GM18867 (cell line): ENCODE measurements around the gene RPS6KA2.

Experiments
- ATAC-seq: cut with Tn5 transposase; IDR thresholded peaks from one replicate; pipeline ENCODE4 v1.9.1; 2021; ENCODE audit warnings: mild to moderate bottlenecking, moderate library complexity; ENCODE audit not compliant: unreplicated experiment

RPS6KA2 gene

DNA sequence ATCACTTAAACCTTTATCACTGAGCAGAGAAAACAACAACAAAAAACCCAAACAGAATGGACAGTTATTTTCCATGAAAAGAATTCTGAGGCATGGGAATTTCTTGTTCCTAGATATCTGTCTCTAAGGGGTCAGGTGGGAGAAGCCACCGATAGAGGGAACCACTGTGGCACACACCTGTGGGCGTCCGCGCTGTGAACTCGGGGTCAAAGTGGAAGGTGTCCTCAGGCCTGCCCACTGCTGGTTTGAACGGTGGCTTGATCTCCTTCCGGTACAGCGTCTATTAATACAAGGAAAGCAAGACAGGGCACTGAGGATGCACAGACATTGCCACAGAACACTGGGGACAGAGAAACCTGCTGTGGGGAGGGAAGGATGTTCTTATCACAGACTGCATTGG, 167.8 kb downstream of the RPS6KA2 start:
- ATAC-seq: no peak

DNA sequence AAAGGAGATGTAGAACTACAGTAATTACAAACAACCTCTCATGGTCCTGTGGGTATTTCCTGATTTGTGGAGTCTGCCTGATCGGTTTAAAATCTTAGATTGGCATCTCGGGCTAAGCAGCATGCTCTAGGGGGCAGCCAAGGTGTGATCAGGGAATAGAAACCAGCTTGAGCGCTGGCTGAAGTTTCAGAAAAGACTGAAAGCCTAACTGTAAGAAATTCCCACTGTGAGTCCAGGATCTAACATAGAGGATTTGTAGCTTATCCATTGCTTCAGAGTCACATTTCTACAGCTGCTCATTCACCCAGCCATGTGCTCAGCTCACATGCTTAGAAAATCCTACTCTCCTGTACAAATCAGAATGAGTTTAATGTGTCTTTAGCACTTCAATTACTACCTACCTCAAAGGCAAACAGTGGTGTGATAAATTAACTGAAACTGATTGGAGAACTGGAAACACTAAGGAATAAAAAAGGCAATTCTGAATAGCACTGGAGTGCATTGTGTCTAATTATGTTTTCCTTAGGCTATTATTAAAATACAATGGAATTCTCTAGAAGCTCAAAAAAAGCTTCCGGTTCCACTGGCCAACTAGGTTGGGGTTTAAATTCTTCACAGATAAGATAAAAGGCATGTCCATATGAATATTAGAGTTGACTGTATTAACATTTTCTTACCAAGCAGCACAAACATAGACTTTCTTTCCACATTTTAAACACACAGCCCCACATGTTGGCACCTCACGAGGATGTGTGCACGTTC, 170.5 kb downstream of the RPS6KA2 start:
- ATAC-seq: no peak

DNA sequence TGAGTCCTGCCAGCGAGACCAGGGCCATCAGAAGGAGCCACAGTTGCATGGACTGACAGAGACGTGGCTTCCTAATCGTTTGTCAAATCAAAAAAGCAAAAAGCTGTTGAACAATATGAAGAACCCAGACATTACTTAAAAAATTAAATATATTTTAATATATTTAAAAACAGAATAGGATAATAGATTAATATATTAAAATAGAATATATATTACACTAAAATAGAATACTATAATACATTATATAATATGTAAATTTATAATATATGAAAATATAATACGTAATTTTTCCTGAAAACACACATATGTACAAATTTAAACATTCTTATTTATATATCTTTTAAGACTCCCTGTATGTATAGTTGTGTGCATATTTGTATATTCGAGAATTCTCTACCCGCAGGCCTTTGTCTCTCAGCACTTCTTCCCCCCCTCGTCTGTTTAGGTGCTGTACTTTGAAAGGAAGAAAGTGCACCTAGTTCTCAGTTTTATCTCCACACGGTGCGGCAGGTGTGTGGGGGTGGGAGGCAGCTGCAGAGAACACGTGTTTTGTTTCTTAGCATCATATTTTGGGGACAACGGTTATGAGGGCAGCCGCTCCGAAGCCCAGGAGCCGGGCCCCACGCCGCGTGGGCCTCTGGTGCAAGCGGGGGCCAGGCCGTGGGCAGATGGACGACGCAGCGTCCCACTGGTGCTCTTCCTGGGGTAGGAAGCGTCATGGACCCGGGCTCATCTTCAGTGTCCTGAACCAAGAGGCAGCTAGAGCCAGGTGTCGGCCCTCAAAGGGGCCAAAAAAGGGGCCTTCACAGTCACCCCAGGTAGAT, 172.1 kb downstream of the RPS6KA2 start:
- no peak for ATAC-seq

DNA sequence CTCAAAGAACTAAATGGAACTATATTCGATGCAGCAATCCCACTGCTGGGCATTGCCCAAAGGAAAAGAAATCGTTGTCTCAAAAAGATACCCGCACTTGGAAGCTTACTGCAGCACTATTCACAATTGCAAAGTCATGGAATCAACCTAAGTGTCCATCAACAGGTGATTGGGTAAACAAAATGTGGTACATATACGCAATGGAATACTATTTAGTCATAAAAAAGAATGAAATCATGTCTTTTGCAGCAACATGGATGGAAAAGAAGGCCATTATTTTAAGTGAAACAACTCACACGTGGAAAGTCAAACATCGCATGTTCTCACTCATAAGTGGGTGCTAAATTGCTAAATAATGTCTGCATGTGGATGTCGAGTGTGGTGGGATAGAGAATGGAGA, 173.4 kb downstream of the RPS6KA2 start:
- no peak for ATAC-seq

DNA sequence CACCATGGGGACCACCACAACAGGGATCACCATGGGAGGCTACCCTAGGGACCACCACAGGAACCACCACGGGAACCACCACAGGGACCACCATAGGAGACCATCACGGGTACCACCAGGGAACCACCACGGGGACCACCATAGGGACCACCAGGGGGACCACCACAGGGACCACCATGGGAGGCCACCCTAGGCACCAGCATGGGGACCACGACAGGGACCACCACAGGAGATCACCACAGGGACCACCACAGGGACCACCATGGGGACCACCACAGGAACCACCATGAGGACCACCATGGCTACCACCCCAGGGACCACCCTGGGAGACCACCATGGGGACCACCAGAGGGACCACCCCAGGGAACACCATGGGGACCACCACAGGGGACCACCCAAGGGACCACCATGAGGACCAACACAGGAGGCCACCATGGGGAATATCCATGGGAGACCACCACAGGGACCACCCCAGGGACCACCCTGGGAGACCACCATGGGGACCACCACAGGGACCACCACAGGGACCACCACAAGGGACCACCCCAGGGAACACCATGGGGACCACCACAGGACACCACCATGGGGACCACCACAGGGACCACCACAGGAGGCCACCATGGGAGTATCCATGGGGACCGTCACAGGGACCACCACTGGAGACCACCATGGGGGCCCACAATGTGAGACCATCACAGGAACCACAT, 176.7 kb downstream of the RPS6KA2 start:
- no peak for ATAC-seq

DNA sequence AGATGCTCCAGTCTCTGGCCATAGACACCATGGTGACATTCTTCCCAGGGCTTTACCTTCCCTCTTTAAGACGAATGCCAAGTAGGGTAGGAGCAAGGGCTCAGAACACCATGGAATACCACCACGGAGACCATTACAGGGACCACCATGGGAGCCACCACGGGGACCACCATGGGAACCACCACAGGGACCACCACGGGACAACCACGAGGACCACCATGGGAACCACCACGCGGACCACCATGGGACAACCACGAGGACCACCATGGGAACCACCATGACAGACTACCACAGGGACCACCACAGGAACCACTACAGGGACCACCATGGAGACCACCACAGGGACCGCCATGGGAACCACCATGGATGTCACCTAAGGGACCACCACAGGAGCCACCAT, 177.4 kb downstream of the RPS6KA2 start:
- no peak for ATAC-seq

DNA sequence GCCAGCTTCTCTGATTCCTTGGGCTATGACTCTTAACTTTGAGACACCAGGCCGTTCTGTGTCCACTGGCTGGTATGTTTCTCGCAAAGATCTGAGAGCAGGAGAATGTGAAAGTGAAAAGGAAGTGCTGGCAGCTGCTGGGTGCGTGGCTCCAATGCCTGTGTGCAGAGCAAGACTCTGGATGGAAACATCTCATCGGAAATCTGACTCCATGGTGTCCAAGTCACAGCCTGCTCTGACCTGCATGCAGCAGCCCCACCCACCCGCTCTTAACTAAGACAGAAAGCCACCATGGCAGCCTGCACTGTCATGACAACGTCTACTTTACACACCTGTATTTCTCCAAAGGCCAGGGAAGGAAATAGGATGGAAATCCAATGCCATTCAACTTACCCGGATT, 178.0 kb downstream of the RPS6KA2 start:
- no peak for ATAC-seq

DNA sequence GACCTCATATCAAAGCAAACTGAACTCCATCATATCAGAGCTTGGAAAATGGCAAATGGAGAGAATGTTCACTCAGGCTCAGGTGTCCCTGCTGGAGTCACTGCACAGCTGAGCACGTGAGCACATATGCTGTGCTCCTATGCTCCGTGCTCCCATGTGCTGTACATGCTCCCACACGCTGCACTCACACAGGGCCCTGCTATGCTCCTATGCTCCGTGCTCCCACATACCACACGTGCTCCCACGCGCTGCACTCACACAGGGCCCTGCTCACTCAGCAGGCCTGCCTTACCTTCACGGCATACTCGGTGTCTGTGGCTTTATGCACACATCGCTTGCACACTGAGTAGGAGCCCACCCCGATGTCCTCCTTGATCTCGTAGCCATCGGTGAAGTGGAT, 178.6 kb downstream of the RPS6KA2 start:
- no peak for ATAC-seq

DNA sequence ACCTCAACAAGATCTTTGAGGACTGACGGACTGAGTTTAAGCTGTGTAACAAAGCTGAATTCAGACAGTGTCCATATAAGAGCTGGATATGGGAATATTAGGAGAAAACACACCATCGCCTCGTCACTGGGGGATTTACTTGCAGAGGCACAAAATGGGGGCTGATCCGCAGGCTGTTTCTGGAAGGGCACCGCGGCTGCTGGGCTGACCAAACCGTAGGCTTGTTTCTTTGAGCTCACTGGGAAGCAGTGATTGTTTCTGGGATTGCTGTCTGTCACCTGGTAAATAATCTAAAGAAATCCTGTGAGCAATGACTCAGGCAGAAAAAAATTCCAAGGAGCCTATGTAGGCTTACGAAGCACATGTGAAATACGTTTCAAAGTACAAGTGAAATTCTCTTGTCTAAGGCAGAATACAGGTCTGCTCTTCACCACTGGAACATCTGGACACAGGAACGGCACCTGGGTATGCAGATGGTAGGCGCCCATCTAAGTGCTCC, 180.4 kb downstream of the RPS6KA2 start:
- ATAC-seq: no peak

DNA sequence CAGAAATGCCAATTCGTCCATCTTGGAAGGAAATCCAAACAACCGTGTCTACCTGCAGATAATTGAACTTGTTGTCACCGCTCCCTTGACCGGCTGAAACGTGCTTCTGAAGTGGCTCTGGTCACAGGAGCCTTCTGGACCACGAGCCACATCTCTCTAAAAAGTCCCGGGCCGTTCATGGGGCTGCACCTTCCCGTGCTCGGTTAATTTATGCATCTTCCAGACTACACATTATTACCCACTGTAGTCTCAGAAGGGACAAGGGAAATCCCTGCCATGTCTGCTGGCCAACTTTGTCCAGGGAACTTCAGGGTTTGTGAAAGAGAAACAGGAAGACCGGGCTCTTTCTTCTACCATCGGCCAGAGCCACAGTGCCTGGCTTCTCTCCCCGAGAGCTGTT, 180.9 kb downstream of the RPS6KA2 start:
- ATAC-seq: no peak

DNA sequence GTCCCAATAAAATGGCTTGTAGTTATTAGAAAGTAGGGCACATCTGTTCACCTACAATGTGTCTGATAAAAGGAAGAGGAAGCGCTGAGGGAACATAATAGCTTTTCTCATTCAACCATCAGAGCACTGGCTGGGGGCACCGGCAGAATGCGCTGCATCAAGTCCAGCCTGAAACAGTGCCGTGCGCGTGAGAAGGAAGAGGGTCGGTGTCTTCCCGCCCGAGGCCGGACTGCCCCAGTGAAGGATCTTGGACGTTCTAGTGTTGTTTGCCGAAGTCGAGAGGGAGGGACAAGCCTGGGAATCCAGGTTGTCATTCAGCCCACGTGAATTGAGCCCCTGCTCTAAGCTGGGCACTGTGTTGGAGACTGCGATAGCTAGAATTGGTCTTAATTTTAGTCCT, 182.6 kb downstream of the RPS6KA2 start:
- ATAC-seq: no peak

DNA sequence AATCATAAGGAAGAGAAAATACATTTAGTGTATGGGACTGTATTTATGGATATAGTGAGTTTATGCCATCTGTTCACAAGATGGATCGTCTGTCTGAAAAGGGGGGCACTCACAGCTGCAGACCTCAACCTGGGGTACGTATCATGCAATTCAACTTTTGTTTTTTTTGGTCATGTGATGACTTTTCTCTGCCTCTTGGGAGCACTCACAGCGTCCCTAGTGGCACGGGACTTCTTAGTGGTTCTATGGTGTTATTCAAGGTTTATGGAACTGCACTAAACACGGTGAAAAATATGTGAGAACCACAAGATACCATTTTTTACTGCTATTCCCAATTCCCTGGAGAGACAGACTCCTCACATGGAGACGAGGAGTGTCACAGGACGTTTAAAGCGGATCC, 183.9 kb downstream of the RPS6KA2 start:
- no peak for ATAC-seq

DNA sequence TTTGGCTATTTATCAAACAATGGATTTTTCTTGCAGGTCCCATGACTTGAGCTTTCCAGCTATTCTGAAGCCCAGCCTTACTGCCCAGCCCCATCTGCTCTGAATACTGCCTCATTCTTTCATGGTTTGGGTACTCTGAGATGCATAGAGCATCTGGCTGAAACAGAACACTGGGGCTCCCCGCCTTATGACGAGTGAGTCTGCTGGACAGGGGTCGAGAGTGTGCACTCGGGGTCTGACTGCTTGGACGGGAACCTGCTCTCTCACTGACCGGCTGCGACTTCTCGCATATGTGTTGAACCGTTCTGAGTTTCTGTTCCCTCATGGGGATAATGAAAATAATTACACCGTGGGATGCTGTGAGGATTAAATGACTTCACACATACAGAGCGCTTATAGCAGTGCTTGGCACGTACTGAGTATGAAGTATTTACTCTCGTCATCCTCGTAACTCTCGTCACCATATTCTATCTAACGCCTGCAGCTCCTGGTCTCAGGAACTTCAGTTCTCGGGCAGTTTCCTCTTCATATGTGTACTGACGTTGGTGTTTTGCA, 184.8 kb downstream of the RPS6KA2 start:
- ATAC-seq: no peak

DNA sequence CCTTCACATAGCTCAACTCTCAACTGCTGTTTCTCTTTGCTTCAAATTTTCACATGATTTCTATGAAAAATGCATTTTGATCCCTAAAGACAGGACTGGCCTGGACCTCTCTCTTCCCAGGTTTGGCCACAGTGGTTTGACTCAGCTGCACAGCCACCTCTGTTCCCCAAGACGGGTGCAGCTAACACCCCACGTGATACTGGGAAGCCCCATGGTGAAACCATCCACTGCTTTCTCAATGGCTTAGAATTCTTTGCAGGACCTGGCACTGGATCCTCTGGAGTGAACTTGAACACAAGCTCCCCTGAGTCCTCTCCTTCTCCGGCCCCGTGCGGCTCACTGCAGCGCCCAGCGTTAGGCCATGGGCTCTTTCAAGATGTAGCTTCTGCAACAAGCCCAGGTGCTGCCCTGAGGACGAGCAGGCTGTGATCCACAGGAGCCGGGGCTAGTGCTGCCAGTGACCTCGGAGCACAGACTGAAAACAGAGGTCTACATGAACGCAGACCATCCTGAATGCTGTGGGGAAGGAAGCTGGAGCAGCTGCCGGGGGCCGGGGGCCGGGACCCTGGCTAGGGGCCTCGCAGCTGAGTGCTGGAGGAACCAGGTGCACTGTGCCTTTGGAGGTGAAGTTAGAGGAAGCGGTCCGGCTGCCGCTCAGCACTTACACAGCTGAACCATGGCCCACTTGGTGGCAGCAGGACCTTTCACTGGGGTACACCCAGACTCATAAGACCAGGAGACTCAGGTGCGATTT, 185.5 kb downstream of the RPS6KA2 start:
- ATAC-seq: no peak

DNA sequence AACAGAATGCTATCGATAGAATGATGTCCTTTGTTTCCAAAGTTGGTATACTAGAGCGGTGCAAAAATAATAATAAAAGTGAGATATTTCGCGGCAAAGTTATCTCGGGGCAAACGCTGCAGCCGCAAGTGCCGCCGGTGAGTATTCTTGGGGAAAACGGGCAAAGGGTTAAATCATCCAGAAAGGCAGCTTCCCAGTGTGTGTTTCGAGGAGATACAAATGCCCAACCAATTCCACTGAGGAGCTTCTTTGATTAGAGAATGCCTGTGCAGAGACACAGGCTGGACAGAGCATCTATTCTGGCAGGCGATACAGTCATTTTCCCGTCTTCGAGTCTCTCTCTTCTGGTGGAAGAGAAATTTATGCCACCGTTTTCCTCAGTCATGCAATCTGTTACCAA, 186.3 kb downstream of the RPS6KA2 start:
- no peak for ATAC-seq

DNA sequence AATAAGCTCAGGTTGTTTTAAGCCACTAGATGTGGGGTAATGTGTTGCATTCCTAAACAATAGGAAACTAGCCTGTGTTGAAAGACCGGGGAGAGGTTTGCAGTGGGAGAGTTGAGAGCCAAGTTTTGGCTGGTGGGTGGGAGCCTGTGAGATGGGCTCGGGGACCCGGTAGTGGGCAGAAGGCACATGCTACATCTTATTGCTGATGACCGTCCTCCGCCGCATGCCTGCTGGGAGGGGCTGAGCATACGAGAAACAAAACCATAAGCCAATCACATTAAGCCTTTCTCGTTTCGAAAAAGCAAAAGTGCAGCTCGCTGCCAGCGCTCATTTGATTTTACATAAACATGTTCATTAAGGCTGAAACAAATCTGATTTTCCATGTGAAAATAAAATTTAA, 186.9 kb downstream of the RPS6KA2 start:
- no peak for ATAC-seq

DNA sequence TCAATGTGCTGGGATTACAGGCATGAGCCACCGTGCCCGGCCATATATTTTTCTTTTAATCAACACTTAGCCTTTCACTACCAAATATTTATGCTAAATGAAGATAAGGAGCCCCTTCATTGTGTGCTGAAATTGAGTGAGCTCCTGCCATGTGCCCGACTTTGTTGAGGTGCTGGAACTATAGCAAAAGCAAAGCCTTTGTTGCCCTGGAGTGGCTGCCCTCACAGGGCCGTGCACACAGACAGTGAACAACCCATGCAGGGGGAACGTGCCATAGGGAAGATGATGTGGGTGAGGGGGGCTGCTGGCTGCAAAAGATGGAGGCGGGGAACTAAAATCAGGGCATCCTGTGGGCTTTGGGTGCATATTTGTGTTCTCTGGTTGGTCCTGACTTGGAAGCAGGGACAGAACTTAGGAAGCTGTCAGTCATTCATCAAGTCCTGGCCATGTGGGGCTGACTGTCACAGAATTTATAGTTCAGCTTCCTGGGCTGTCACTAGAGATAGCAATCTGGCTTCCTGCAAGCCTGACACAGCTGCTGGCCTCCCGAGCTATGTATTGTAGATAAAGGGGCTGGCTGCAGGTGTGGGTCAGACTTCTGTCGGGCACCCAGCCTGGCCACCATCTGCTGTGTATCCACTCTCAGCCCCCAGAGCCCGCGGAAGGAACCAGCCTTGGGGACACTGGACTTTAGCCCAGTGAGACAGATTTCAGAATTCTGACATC, 187.5 kb downstream of the RPS6KA2 start:
- ATAC-seq: no peak

DNA sequence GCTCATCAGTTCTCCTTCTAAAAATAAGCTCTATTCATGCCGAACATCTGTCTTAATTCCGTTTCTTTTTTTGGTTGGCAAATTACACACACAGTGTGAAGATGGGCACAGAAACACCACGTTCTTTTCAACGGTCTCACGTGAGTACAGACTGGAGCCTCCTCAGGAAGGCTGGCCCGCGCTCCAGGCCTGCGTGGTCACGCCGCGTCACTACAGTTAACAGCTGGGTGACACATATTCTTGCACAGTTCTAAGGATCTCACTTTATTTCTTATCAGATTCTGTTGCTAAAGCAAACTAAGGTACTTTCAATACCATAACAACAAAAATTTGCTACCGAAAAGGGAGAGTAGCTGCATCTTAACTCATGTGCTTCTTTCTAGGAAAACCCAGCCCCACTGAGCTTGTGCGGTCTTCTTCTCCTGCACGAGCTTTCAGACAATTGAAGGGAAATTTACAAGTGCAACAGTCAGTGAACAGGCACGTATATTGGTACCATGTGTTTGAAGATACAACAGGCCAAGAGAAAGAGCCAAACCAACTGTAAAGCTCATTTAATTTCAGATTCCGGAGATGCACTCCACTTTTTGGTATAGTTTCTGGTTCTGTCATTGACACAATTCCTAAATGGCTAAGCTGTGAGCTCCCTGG, 188.7 kb downstream of the RPS6KA2 start:
- no peak for ATAC-seq

DNA sequence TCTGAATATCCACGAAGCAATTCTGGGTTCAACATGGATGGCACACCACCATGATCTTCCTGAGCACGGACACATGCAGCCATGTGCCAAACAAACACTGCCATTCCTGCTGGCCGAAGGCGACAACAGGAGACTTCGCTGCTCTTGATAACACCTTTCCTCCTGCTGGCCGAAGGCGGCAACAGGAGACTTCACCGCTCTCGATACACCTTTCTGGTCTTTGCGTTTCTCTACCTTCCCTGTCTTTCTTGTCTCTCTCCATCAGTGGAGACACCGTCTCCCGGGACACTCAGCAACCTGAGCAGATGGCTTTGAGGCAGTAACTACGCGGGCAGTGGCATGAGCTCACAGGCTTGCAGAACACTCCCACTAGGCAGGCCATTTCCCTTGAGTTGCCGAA, 189.4 kb downstream of the RPS6KA2 start:
- ATAC-seq: no peak
